OCI-LY7 (cell line): ENCODE measurements around the gene CPA2.

Experiments used
- EZH2phosphoT487 ChIP-seq: fragments of 200-600 bp; sonication (generic); IDR thresholded peaks from 2 replicates; pipeline ENCODE4 v1.6.1; 2018; ENCODE audit warnings: low read depth, borderline replicate concordance, mild to moderate bottlenecking, mixed run types, antibody characterized with exemption, low read length, moderate library complexity, mixed read lengths
- TF ChIP-seq, protein P1 (sequence below): fragments of 200-600 bp; sonication (generic); conservative IDR thresholded peaks from 2 replicates; pipeline ENCODE4 v1.5.1; 2014; ENCODE audit warnings: mild to moderate bottlenecking, antibody characterized with exemption, low read length, moderate library complexity, mixed read lengths

DNA sequence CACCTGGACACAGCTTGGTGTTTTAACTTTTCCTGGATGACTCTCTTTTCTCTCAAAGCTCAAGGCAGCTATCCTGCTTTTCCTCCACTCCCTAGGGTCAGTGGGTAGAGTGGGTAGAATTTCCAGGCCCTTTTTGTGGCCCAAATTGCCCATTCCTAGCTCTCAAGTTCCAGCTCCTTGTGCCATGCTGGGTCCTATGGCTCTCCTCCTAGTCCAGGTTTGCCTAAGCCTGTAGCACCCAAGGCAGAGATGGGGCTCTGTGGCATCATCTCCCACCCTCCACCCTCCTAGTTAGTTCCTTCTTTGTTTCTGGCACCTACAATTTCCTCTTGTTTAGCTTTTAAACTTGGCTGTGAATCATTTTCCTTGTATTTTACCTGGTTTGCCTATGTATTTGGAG lies 36.0 kb downstream of the CPA2 start:
- TF ChIP-seq, protein P1, sequence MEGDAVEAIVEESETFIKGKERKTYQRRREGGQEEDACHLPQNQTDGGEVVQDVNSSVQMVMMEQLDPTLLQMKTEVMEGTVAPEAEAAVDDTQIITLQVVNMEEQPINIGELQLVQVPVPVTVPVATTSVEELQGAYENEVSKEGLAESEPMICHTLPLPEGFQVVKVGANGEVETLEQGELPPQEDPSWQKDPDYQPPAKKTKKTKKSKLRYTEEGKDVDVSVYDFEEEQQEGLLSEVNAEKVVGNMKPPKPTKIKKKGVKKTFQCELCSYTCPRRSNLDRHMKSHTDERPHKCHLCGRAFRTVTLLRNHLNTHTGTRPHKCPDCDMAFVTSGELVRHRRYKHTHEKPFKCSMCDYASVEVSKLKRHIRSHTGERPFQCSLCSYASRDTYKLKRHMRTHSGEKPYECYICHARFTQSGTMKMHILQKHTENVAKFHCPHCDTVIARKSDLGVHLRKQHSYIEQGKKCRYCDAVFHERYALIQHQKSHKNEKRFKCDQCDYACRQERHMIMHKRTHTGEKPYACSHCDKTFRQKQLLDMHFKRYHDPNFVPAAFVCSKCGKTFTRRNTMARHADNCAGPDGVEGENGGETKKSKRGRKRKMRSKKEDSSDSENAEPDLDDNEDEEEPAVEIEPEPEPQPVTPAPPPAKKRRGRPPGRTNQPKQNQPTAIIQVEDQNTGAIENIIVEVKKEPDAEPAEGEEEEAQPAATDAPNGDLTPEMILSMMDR: no peak
- TF ChIP-seq EZH2phosphoT487: no peak
